Activated T-cell treated with anti-CD3 and anti-CD28 coated beads for 24 hours (primary cell): Measurements from ENCODE around the gene PXT1.
"Not testable (repeated sequence)": the region's sequence is repeated elsewhere in the genome, so short reads cannot be mapped to it uniquely, and the experiment has no call there.

Experiments
- DNase-seq: peaks from one replicate; pipeline ENCODE4 v3.0.0-alpha.2; 2020; ENCODE audit warnings: low read depth

The PXT1 gene, protein sequence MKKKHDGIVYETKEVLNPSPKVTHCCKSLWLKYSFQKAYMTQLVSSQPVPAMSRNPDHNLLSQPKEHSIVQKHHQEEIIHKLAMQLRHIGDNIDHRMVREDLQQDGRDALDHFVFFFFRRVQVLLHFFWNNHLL

DNA sequence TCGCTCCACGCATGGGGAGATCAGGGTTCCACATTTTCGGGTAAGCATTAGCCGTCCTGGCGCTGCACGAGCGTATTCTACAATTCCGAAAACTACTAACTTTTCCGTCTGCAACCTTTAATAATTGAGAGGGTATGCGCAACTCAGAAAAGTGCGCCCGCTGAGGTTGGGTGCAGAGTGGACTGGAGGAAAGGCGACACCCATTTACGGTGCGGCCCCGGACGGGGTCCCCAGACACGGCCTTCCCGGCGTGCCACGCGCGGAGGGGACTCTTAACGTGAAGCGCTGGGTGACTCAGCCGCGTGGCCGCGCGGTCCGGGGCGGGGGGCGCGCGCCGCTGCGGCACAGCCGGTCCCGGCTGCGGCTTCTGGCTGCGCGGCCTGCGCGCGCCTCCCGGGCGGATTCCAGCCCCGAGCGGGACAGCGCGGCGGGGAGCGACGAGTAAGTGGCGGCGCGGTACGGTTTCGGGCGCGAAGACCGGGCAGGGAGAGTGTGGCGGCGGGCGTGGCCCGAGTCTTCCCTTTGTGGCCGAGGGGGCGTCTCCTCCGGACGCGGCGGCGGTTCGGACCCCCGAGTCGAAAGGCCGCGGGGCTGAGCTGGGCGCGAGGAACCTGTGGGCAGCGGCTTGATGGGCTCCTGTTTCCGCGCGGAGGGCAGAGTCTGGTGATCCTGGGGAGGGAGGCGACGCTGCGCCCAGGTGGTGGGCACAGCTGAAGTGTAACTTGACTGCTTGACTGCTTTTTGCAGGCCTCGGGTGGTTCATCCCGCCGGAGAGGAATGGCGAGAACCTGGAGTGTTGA lies at the start of gene PXT1, which contains the start of gene KCTD20:
Gene PXT1 (minus strand): TSS at position 184 of the 800 bp plus-strand sequence. CDS start 16,772 bp downstream, outside the sequence.
Gene KCTD20 (plus strand): TSS at position 330 of the 800 bp plus-strand sequence. CDS start 27,098 bp downstream, outside the sequence.
- peak; percentile 82 for DNase-seq

DNA sequence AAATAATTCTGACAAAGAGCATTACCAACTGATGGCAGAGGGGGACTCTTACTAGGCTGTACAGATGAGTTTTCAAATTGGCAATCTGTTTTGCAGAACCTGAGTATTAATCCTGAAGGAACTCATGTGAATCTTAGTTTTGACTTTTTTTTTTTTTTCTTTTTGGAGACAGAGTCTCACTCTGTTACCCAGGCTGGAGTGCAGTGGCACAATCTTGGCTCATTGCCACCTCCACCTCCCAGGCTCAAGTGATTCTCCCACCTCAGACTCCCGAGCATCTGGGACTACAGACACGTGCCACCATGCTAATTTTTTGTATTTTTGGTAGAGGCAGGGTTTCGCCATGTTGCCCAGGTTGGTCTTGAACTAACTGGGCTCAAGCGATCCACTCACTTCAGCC lies 49.4 kb upstream of the PXT1 start:
- no peak for DNase-seq

- DNase-seq, result no peak
Observed at GRCh38 chr6:36491378-36491965, 48.8 kb upstream of the PXT1 start.

- no peak for DNase-seq
Observed at GRCh38 chr6:36489426-36489825, 46.8 kb upstream of the PXT1 start.

DNA sequence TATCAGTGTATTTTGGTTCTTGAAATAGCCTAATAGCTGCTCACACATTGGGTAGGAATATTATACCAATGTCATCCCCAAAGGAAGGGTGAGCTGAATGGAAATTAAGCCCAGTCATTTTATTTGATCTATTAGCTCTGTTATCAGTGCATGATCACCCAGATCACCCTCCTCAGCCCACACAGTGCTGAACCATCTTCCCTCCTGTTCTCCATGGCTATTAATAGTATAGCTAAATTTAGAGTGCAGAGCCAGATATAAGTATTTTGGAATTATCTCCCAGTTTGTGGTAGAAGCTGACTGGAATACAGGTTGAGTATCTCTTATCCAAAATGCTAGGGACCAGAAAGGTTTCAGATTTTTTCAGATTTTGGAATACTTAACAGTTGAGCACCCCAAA lies 45.6 kb upstream of the PXT1 start:
- no peak for DNase-seq

DNA sequence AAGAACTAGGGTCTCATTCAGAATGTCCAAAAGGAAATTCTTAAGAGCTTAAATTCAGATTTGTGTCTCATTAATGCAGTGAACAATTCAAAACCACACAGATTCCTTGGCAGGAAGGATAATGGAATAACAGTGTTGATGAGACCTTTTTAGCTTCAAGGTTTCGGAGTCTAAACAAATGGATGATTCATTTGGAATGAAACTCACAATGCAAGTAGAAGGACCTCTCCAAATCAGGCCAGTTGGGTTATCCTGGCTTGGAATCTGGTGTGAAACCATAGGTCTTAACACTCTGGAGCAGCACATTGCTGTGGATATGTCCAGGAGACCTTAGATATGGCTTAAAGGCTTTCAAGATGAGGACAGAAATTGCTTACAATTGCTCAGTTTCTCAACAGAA lies 45.0 kb upstream of the PXT1 start:
- DNase-seq, result no peak

DNA sequence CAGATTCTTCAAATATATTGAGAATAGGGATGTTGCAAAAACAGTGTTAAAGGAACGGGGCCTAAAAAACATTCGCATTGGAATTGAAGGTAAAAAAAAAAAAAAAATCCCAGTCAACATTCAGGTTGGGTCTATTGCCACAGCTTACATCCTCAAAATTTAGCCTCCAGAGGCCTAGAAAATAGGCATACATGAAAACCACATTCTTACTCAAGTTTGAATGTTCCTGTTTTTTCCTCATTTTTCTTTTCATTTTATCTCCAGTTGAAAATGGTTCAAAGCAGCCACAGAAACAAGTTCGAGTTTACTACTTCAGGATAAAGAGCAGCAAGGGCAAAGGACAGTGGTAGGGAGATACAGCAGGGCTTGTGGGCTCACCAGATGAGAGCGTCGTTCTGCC lies 42.1 kb upstream of the PXT1 start:
- no peak for DNase-seq

DNA sequence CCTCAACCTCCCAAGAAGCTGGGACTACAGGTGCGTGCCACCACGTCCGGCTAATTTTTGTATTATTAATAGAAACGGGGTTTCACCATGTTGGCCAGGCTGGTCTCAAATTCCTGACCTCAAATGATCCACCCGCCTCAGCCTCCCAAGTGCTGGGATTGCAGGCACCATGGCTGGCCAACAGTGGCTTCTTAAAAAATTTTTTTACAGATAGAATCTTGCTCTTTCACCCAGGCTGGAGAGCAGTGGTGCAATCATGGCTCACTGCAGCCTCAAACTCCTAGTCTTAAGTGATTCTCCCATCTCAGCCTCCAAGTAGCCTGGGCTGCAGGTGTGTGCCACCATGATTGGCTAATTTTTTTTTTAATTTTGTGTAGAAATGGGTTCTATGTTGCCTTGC lies 40.7 kb upstream of the PXT1 start:
- DNase-seq, result not testable (repeated sequence)

GRCh38 chr6:36479256-36479655 lies 36.6 kb upstream of the PXT1 start:
- no peak for DNase-seq

DNA sequence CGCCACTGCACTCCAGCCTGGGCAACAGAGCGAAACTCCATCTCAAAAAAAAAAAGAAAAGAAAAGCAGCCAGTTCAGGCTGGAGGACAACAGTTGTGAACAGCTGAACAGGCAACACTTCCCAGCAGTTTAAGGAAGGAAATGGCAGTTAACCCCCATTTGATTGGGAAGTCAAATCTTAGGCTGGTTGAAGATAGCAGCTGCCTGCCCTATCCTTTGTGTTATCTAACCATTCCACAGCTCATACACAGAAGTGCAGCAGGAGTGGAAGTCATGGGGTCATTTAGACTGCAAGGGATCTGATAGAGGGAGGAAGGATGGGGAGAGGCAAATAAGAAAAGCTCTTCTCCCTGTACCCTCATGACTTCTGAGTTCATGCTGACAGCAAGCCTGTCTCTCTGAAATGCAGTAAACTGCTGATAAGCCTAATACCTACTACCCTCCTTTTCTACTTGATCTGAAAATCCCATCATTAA lies 35.4 kb upstream of the PXT1 start:
- no peak for DNase-seq

DNA sequence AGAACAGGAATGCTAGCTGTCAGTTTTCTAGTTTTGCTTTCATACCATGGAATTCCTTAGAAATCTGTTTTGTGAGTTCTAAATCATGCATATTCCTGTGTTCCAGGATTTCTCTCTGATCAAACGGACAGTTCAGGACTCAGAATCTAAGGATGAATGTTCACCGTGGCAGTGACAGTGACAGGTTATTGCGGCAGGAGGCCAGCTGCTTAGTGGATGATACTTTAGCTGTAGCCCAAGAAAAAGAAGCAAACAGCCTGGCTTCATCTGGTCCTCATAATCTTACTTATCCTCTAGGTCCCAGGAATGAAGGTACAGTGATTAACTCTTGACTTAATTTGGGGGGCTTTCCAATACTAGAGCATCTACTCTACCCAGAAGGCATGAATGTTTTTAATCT lies 27.3 kb upstream of the PXT1 start:
- no peak for DNase-seq

DNA sequence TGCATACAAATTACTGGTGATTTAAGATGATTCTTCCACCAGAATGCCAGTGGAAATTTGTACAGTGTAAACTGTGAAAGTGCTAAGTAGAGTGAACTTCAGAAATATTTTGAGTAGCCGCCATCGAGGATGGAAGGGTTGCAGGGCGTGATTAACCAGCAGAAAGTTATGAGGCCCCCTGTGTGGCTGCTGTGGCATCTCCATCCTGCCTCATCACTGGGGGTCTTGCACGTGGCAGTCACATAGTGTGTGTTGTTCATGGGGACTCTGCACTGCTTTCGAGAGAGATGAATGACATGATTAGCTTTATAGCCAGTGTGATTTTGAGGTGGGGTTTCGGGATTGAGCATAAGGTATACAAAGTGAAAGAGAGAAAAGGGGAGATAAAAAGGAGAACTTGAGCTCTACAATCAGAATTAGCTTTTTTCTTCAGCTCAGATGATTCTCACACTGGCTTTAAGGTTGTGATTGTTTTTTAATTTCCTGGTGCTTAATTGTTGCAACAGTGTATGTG lies 26.6 kb upstream of the PXT1 start:
- no peak for DNase-seq

DNA sequence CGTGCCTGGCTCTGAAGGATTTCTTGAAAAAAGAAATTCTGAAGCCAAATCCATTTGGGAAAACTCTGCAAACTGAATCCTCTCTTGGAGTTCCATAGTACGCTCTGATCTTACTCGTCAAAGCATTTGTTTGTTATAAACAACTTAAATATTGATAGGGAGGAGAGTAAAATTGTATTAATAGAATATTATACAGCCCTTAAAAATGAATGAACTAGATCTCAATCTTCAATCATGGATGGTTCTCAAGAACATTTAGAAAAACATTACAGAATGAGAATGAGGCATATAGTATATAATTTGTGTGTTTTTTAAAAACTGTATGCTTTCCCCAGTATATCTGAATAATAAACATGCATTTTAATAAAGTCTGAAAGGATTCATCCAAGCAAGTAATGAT lies 25.0 kb upstream of the PXT1 start:
- no peak for DNase-seq

- no peak for DNase-seq
Observed at GRCh38 chr6:36464233-36464632, 21.6 kb upstream of the PXT1 start.

- no peak for DNase-seq
Observed at GRCh38 chr6:36463676-36464075, 21.0 kb upstream of the PXT1 start.

GRCh38 chr6:36461646-36462045 lies 19.0 kb upstream of the PXT1 start:
- no peak for DNase-seq

GRCh38 chr6:36460916-36461315 lies 18.3 kb upstream of the PXT1 start:
- DNase-seq, result no peak

DNA sequence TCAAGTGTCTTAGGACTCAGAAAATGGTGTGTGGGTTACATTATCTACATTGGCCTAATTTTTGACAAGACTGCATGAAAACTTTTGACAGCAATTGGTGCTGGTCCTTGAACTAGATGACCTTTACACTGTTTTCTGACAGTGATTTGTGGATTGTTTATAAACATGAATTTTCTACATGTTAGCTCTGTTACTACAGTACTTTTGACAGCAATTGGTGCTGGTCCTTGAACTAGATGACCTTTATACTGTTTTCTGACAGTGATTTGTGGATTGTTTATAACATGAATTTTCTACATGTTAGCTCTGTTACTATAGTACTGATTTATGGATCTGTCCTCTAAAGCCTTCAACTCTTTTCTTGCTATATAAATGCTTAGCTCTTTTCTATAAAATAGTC lies 16.8 kb upstream of the PXT1 start:
- no peak for DNase-seq

- no peak for DNase-seq
Observed at GRCh38 chr6:36455486-36456027, 12.9 kb upstream of the PXT1 start.

- DNase-seq, result not testable (repeated sequence)
Observed at GRCh38 chr6:36452897-36453296, 10.2 kb upstream of the PXT1 start.

GRCh38 chr6:36449173-36449572 lies 6.5 kb upstream of the PXT1 start:
- DNase-seq, result not testable (repeated sequence)

- no peak for DNase-seq
Observed at GRCh38 chr6:36445621-36446020, 3.0 kb upstream of the PXT1 start.

GRCh38 chr6:36444470-36444869 lies 1.8 kb upstream of the PXT1 start:
- DNase-seq, result no peak
